GM18907 (cell line): ENCODE measurements around the gene SEC24C.
"Not testable (repeated sequence)": the region's sequence is repeated elsewhere in the genome, so short reads cannot be mapped to it uniquely, and the experiment has no call there.

ENCODE experiments used
- ATAC-seq: cut with Tn5 transposase; IDR thresholded peaks from one replicate; pipeline ENCODE4 v1.9.1; 2021; ENCODE audit warnings: mild to moderate bottlenecking, moderate library complexity; ENCODE audit not compliant: unreplicated experiment

SEC24C gene

GRCh38 chr10:73790886-73791625, 46.9 kb downstream of the SEC24C start:
- ATAC-seq = no peak

DNA sequence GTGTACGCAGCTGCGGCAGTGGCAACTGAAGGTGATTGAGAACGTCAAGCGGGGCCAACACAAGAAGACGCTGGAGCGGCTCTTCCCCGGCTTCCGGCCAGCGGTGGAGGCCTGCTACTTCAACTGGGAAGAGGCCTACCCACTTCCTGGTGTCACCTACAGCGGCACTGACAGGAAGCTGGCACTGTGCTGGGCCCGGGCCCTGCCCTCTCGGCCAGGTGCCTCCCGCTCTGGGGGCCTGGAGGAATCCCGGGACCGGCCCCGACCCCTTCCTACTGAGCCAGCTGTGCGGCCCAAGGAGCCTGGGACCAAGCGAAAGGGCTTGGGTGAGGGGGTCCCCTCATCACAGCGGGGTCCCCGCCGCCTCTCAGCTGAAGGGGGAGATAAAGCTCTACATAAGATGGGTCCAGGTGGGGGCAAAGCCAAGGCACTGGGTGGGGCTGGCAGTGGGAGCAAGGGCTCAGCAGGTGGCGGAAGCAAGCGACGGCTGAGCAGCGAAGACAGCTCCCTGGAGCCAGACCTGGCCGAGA, 47.8 kb downstream of the SEC24C start:
- no peak for ATAC-seq

- ATAC-seq = no peak
Measured at GRCh38 chr10:73793456-73793855, 49.3 kb downstream of the SEC24C start.

- not testable (repeated sequence) for ATAC-seq
Measured at GRCh38 chr10:73795491-73795890, 51.3 kb downstream of the SEC24C start.

DNA sequence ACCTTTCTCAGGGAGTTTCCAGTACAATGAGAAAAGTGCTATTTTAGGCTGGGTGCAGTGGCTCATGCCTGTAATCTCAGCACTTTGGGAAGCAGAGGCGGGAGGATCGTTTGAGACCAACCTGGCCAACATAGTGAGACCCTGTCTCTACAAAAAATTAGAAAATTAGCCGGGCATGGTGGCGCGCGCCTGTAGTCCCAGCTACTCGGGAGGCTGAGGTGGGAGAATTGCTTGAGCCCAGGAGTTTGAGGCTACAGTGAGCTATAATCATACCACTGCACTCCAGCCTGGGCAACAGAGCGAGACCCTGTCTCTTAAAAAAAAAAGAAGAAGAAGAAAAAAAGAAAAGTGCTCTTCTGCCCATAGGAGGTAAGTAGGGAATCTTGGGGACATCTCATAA, 51.9 kb downstream of the SEC24C start:
- ATAC-seq = not testable (repeated sequence)

GRCh38 chr10:73796766-73797165, 52.6 kb downstream of the SEC24C start:
- no peak for ATAC-seq

DNA sequence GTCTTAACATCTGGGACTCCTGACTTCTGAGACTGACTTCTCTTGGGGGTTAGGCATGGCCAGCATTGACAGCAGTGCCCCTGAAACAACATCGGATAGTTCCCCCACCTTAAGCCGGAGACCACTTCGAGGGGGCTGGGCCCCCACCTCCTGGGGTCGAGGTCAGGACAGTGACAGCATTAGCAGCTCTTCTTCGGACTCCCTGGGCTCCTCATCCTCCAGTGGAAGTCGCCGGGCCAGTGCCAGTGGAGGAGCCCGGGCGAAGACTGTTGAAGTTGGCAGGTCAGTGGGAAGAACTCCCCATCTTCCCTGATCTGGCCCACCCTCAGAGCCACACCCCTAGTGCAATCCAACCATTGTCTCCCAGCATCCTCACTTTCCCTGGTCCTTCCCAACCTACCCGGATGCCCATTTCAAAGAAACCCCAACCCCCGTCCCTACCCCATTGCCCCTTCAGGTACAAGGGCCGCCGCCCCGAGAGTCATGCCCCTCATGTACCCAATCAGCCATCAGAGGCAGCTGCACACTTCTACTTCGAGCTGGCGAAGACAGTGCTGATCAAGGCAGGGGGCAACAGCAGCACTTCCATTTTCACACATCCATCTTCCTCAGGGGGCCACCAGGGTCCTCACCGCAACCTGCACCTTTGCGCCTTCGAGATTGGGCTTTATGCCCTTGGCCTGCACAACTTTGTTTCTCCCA, 53.3 kb downstream of the SEC24C start:
- ATAC-seq = no peak

- ATAC-seq = no peak
Measured at GRCh38 chr10:73798087-73798486, 53.9 kb downstream of the SEC24C start.

DNA sequence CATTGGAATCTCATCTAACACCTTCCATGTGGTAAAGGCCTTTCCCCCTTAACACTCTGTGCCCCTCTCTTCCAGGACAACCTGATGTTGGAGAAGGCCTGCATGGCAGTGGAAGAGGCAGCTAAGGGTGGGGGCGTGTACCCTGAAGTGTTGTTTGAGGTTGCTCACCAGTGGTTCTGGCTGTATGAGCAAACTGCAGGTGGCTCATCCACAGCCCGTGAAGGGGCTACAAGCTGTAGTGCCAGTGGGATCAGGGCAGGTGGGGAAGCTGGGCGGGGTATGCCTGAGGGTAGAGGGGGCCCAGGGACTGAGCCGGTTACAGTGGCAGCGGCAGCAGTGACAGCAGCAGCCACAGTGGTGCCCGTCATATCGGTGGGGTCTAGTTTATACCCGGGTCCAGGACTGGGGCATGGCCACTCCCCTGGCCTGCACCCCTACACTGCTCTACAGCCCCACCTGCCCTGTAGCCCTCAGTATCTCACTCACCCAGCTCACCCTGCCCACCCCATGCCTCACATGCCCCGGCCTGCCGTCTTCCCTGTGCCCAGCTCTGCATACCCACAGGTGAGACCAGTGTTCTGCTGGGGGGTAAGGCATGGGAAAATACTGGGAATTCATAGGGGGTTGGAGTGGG, 54.9 kb downstream of the SEC24C start:
- no peak for ATAC-seq

- no peak for ATAC-seq
Measured at GRCh38 chr10:73799899-73800559, 55.9 kb downstream of the SEC24C start.

- no peak for ATAC-seq
Measured at GRCh38 chr10:73800560-73801252, 56.5 kb downstream of the SEC24C start.

DNA sequence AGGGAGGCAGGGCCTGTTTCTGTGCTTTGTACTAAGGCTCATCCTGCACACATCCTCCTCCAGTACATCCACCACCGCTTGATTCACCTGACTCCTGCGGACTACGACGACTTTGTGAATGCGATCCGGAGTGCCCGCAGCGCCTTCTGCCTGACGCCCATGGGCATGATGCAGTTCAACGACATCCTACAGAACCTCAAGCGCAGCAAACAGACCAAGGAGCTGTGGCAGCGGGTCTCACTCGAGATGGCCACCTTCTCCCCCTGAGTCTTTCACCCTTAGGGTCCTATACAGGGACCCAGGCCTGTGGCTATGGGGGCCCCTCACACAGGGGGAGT, 57.0 kb downstream of the SEC24C start:
- no peak for ATAC-seq

- ATAC-seq = no peak
Measured at GRCh38 chr10:73802276-73802991, 58.3 kb downstream of the SEC24C start.

GRCh38 chr10:73803680-73804286, 59.6 kb downstream of the SEC24C start:
- ATAC-seq = no peak

DNA sequence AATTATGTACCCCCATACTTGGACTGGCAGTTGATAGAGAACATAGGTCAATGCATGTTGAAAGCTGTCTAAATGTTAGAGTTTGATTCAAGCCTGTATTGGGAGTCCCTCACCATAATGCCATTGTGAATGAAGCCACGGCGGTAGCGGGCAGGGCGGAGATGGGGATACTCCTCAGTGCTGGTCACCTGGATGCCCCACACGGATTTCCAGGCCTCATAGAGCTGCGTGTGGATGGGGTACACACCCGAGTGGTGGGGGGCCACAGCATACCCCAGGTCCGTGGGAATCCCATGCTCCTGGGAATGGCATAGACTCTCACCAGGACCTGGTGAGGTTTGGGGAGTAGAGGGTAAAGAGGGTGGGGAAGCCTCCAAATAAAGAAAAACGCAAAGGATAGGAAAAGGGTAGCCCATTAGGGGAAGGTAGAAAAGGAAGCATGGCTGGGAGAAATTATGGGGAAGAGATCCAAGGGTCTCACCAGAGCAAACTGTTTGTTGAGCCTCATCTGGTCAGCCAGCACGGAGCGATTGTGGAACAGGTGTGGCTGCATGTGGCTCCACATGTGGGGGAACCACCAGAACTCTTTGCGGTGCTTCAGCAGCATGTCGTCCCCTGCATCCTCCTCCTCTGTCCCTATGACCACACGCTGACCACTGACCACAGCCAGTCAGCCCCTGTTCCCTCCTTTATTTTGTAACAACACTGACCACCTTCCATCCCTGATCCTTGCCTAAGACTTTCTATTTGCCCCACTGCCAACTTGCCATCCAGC, 62.2 kb downstream of the SEC24C start:
- ATAC-seq = no peak

- ATAC-seq = no peak
Measured at GRCh38 chr10:73807471-73807870, 63.3 kb downstream of the SEC24C start.

DNA sequence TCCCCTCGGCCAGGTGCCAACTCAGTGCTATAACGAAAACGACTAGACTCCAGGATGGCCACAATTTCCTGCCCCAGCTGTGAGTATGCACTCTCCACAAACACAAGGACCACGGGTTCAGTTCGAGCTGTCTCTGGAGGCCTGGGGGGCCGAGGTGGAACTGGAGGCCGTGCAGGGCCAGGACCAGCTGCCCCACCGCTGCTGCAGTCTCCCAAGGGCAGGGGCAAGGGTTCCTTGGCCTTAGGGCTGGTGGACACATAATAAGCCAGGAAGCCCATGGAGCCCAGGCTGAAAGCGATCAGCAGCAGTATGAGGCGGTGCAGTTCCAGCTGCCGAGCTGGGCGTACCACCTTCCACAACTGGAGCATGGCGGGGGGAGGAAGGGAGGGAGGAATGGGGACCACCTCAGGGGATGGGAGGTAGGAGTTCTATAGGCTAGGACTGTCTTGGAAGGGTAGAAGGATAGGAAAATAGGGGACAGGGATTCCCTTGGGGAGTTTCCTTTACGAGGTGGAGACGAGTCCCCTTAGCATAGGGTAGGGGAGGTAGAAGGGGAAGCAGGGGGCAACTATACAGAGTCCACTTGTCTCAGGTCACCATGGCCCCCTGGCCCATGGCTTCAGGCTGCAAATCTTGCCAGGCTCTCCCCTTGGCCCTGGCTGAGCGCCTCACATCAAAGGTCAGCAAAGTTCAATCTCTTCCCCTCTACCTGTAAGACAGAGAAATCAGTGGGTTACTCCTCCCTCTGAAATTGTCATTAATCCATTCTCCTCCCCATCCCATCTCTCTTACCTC, 64.0 kb downstream of the SEC24C start:
- ATAC-seq = no peak
